Measurements from ENCODE around the gene HDLBP. TPM values are rescaled to one million over a fixed set of nuclear protein-coding genes. Genes with fewer than 3 reads are reported as not detected.

HDLBP gene
- polyA plus RNA-seq, 1 experiment: 707 TPM

DNA sequence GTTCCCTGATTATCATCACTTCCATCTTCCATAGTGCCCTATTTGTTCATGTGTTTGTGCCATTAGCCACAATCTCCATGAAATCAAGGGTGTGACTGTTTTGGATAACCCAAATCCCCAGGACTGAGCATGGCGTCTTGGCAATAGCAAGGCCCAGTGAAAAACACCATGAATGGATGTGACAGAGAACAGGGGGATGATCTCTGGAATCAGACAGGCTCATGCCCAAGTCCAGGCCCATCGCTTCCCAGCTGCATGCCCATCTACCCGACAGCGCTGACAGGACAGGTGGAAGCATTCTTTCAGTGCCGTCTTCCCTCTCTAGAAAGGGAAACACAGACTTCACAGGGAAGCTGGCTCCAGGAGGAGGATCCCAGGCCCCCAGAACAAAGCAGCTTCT, 50.0 kb downstream of the HDLBP start:
- Histone ChIP-seq H3K27me3 (ENCODE audit: control insufficient read depth, insufficient read depth, low read length) (no peaks in the 10 kb centered on the region), H3K27ac (ENCODE audit: low read depth, low read length) (no peak overlapping the region), H3K9me3 (ENCODE audit: control insufficient read depth, insufficient read depth, low read length) (no peaks in the 10 kb centered on the region), H3K4me3 (ENCODE audit: low read depth, low read length) (no peak overlapping the region)
- ChIA-PET POLR2A (no interaction called here), CTCF (no interaction called here)
- DNase-seq (ENCODE audit: low read depth, low spot score): no peak
- TF ChIP-seq, protein P1, sequence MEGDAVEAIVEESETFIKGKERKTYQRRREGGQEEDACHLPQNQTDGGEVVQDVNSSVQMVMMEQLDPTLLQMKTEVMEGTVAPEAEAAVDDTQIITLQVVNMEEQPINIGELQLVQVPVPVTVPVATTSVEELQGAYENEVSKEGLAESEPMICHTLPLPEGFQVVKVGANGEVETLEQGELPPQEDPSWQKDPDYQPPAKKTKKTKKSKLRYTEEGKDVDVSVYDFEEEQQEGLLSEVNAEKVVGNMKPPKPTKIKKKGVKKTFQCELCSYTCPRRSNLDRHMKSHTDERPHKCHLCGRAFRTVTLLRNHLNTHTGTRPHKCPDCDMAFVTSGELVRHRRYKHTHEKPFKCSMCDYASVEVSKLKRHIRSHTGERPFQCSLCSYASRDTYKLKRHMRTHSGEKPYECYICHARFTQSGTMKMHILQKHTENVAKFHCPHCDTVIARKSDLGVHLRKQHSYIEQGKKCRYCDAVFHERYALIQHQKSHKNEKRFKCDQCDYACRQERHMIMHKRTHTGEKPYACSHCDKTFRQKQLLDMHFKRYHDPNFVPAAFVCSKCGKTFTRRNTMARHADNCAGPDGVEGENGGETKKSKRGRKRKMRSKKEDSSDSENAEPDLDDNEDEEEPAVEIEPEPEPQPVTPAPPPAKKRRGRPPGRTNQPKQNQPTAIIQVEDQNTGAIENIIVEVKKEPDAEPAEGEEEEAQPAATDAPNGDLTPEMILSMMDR (IDR thresholded peaks at IDR 0.05; ENCODE audit: low read depth, low read length): no peak

DNA sequence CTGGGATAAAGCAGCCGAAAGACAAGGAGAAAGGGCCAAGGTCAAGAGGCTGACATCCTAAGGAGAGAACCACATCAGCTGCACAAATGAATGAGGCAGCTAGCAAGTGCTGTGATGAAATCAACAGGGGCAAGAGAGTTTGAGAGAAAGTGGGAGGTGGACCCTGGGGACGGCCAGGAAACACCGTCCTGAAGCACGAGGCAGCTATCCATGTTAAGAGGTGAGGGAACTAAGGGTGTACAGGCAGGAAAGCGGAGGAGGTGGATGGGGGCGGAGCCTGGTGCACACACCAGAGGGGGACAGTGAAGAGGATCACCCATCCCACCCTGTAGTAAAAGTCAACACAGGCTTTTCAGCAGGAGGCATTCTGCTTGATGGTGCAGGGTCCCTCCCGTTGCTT, 52.4 kb downstream of the HDLBP start:
- H3K27me3 ChIP-seq (ENCODE audit: control insufficient read depth, insufficient read depth, low read length): no peaks in the 10 kb centered on the region
- POLR2A ChIA-PET: no interaction called here
- H3K9me3 ChIP-seq (ENCODE audit: control insufficient read depth, insufficient read depth, low read length): no peaks in the 10 kb centered on the region
- DNase-seq (ENCODE audit: low read depth, low spot score): no peak
- no peak overlapping the region for H3K27ac ChIP-seq (ENCODE audit: low read depth, low read length)
- TF ChIP-seq, protein P1 (IDR thresholded peaks at IDR 0.05; ENCODE audit: low read depth, low read length): no peak
- H3K4me3 ChIP-seq (ENCODE audit: low read depth, low read length): no peak overlapping the region
- CTCF ChIA-PET: no interaction called here

DNA sequence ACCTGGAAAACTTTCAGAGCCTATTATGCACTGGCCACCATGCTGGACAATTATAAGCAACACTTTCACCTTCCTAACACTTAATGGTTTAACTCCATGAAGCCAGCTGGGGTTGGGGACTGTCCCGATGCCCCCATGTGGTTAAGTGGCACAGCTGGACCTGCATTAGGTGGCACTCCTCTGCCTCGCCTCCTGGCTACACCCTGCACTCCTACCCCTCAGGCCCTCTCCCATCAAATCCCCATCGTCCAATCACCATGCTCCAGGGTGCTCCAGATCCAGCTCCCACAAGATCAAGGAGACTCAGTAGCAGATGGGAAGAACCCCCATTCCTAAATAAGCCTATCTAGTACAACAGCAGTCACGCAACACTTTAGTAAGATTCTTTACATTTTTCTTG, 53.8 kb downstream of the HDLBP start:
- TF ChIP-seq, protein P1 (IDR thresholded peaks at IDR 0.05; ENCODE audit: low read depth, low read length): no peak
- H3K4me3 ChIP-seq (ENCODE audit: low read depth, low read length): no peak overlapping the region
- ChIA-PET CTCF (interaction anchor here (0.7 kb wide), 1 partner anchor 76 kb away, joined by 3 read pairs; no protein-coding TSS in a partner anchor), POLR2A (interaction anchor here (0.6 kb wide), 1 partner anchor 144 kb away, joined by 4 read pairs; no protein-coding TSS in a partner anchor)
- H3K27me3 ChIP-seq (ENCODE audit: control insufficient read depth, insufficient read depth, low read length): no peaks in the 10 kb centered on the region
- H3K27ac ChIP-seq (ENCODE audit: low read depth, low read length): no peak overlapping the region
- H3K9me3 ChIP-seq (ENCODE audit: control insufficient read depth, insufficient read depth, low read length): no peaks in the 10 kb centered on the region
- no peak for DNase-seq (ENCODE audit: low read depth, low spot score)

DNA sequence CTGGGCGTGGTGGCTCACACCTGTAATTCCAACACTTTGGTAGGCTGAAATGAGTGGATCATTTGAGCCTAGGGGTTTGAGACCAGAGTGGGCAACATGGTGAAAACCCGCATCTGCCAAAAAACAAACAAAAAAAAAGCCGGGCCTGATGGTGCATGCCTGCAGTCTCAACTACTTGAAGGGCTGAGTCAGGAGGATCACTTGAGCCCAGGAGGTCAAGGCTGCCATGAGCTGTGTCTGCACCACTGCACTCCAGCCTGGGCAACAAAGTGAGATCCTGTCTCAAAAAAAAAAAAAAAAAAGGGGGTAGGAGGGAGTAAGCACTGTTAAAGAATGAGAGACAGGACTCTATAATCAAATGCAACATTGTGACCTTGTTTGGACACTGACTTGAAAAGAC, 54.6 kb downstream of the HDLBP start:
- DNase-seq (ENCODE audit: low read depth, low spot score): no peak
- H3K4me3 ChIP-seq (ENCODE audit: low read depth, low read length): no peak overlapping the region
- TF ChIP-seq, protein P1 (IDR thresholded peaks at IDR 0.05; ENCODE audit: low read depth, low read length): no peak
- ChIA-PET POLR2A (no interaction called here), CTCF (no interaction called here)
- H3K27me3 ChIP-seq (ENCODE audit: control insufficient read depth, insufficient read depth, low read length): no peaks in the 10 kb centered on the region
- no peaks in the 10 kb centered on the region for H3K9me3 ChIP-seq (ENCODE audit: control insufficient read depth, insufficient read depth, low read length)
- H3K27ac ChIP-seq (ENCODE audit: low read depth, low read length): no peak overlapping the region

DNA sequence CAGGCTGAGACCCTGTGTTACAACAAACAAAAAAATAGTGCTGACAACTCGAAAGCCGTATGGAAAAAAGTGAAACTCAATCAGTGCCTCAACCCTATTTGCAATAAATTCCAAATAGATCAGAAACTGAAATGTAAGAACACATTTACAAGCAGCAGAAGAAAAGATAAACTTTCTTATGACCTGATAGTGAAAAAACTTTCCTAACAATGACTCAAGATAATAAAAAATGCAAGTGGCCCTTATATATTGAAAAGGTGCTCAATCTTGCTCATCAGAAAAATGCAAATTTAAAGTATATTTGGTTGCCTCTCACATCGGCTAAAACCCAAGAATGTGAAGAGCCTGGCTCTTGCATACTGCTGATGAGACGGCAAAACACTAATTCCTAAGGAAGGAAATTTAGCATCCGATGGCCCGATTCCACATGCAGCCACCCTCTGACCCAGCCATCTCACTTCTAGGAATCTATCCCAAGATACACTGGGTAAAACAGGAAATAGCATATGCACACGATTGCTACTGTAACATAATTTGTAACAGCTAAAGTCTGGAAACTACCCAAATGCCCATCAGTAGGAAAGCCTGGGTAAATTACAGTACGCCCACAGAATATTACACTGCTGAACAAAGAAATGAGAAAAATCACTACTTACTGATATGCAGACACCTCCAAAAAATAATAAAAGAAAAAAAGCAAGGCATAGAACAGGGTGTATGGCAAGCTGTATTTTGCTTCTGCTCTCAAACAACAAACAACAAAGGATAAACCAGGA, 56.8 kb downstream of the HDLBP start:
- H3K27me3 ChIP-seq (ENCODE audit: control insufficient read depth, insufficient read depth, low read length): no peaks in the 10 kb centered on the region
- TF ChIP-seq, protein P1 (IDR thresholded peaks at IDR 0.05; ENCODE audit: low read depth, low read length): no peak
- ChIA-PET CTCF (interaction anchor here (1.4 kb wide), 1 partner anchor 401 kb away, joined by 4 read pairs; no protein-coding TSS in a partner anchor), POLR2A (interaction anchor here (2.0 kb wide), 1 partner anchor 56 kb away, joined by 7 read pairs; no protein-coding TSS in a partner anchor)
- H3K27ac ChIP-seq (ENCODE audit: low read depth, low read length): no peak overlapping the region
- DNase-seq (ENCODE audit: low read depth, low spot score): no peak
- H3K4me3 ChIP-seq (ENCODE audit: low read depth, low read length): no peak overlapping the region
- H3K9me3 ChIP-seq (ENCODE audit: control insufficient read depth, insufficient read depth, low read length): no peaks in the 10 kb centered on the region

Data from AG04450 (cell line).